ENCODE measurements around the gene NAB2.

DNA sequence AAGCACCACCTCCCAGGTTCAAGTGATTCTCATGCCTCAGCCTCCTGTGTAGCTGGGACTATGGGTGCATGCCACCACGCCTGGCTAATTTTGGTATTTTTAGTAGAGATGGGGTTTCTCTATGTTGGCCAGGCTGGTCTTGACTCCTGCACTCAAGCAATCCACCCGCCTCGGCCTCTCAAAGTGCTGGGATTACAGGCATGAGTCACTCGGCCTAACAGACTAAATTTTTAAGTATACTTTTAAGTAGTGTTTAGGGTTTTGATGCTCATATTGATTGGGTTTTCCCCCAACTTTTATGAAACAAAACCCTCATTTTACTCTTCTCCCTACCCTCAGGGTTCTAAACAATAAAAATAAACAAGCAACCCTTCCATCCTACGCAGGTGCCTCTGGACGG lies 44.4 kb upstream of the NAB2 start:
- TF ChIP-seq YY1 (IDR thresholded peaks at IDR 0.05; ENCODE audit: insufficient read depth, insufficient read length) = no peak
- TF ChIP-seq ZNF274 (IDR thresholded peaks at IDR 0.05; ENCODE audit: low read depth, low read length) = no peak
- TF ChIP-seq SUZ12 (IDR thresholded peaks at IDR 0.05; ENCODE audit: extremely low read depth, insufficient read depth, insufficient read length) = no peak

All from NT2/D1 (cell line).